ENCODE data around the gene CRYGA.
"Not testable (repeated sequence)": the region's sequence is repeated elsewhere in the genome, so short reads cannot be mapped to it uniquely, and the experiment has no call there.

CRYGA gene

DNA sequence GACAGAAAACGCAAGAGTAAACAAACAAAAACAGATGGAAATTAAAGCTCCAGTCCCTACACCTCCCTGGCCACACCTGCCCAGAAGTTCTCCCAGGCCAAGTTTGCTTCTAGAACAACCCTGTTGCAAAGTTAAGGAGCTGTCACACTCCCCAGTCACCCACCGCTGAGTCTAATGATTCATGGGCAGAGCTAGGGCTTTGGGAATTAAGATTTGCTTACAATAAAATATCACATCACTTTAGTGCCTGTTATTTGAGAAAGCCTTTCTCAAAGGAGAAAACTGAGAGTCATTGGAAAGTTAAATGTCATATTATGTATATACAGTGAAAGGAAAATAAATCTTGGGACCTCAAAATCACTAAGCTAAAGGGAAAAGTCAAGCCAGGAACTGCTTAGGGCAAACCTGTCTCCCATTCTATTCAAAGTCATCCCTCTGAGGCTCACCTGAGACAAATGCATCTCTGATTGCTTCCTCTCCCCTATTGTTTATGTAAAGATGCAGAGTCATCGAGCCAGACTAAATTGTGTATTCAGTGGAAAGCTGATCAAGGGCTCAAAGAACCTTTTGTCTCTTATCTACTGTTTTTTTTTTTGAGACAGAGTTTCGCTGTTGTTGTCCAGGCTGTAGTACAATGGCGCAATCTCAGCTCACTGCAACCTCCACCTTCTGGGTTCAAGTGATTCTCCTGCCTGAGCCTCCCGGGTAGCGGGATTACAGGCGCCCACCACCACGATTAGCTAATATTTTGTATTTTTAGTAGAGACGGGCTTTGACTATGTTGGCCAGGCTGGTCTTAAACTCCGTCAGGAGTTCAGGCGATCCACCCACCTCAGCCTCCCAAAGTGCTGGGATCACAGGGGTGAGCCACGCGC is 20.2 kb downstream of the CRYGA start:
- no peak overlapping the region for H3K27ac Mint-ChIP-seq
- H3K36me3 Mint-ChIP-seq (ENCODE audit: low read depth), result no peaks in the 10 kb centered on the region
- H3K9me3 Mint-ChIP-seq, result peaks cover 3% of the 10 kb centered on the region
- H3K4me3 Mint-ChIP-seq, result no peak overlapping the region
- H3K4me1 Mint-ChIP-seq (ENCODE audit: low read depth), result no peaks in the 10 kb centered on the region
- no peaks in the 10 kb centered on the region for H3K27me3 Mint-ChIP-seq (ENCODE audit: low read depth)

DNA sequence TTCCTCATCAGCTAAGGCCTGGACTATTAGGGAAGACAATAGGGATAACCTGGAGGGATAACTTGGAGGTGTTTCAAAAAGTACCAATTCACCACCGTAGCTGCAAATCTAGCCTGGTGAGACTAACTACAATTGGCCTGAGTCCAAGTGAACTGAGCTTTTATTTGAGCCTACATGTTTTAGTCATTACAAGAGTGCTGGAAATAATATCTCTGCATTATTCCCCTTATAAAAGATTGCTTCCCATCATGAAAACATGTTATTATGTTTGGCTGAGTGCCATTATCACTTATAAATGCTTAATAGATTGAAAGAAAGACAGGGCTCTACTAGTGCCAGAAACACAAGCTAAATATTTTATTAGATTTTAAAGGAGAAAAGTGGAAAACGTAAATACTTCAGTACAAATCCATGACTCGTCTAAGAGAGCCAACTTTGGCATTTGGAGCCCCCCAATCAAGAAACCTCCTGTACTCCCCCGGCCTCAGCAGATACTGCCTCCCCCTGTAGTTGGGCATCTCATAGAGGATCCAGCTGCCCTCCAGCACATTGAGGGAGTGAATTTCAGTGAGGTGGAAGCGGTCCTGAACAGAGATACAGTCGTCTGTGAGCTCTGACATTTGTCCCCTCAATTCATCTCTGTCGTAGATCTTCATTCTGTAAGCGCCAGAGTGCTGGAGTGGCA is 21.0 kb downstream of the CRYGA start:
- no peak overlapping the region for H3K27ac Mint-ChIP-seq

DNA sequence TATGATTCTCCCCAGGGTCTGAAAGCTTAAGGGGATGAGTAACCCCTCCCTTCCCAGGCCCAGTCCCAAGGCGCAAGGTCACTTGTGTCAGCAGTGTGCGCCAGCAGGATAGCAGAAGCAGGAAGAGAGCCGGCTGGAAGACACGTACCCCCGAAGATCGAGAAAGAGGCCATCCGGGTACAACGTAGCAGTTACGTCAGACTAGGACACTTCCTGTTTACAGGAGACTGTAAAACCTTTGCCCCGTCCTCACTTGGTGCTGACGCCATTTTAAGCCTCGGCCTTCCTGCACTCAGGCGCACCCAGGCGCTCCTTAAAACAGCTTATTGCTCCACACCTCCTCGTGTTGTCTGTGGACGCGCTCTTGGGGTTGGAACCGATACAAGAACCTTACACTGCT is 23.9 kb downstream of the CRYGA start:
- H3K27ac Mint-ChIP-seq, result no peak overlapping the region
- H3K4me3 Mint-ChIP-seq, result no peak overlapping the region
- peaks cover 9% of the 10 kb centered on the region for H3K4me1 Mint-ChIP-seq (ENCODE audit: low read depth)
- H3K9me3 Mint-ChIP-seq, result peaks cover 7% of the 10 kb centered on the region
- no peaks in the 10 kb centered on the region for H3K36me3 Mint-ChIP-seq (ENCODE audit: low read depth)
- H3K27me3 Mint-ChIP-seq (ENCODE audit: low read depth), result no peaks in the 10 kb centered on the region

More for the DNA sequence above, 21.0 kb downstream of the CRYGA start:
- no peaks in the 10 kb centered on the region for H3K36me3 Mint-ChIP-seq (ENCODE audit: low read depth)
- H3K4me1 Mint-ChIP-seq (ENCODE audit: low read depth), result no peaks in the 10 kb centered on the region
- no peaks in the 10 kb centered on the region for H3K27me3 Mint-ChIP-seq (ENCODE audit: low read depth)
- H3K9me3 Mint-ChIP-seq, result peaks cover 7% of the 10 kb centered on the region
- no peak overlapping the region for H3K4me3 Mint-ChIP-seq

DNA sequence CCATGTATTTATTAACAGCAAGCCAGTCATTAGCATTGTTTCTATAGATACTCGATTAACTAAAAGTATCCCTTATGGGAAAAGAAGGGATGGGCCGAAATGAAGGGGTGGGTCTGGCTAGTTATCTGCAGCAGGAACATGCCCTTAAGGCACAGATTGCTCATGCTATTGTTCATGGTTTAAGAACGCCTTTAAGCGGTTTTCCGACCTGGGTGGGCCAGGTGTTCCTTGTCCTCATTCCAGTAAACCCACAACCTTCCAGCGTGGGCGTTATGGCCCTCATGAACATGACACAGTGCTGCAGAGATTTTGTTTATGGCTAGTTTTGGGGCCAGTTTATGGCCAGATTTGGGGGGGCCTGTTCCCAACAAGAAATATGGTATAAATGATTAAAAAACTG is 25.1 kb downstream of the CRYGA start:
- not testable (repeated sequence) for H3K27ac Mint-ChIP-seq; H3K36me3 Mint-ChIP-seq (ENCODE audit: low read depth); H3K9me3 Mint-ChIP-seq

GRCh38 chr2:208136716-208137094 is 26.7 kb downstream of the CRYGA start:
- H3K27ac Mint-ChIP-seq, result no peak overlapping the region
- H3K9me3 Mint-ChIP-seq, result peaks cover 7% of the 10 kb centered on the region
- peaks cover 4% of the 10 kb centered on the region for H3K27me3 Mint-ChIP-seq (ENCODE audit: low read depth)
- H3K36me3 Mint-ChIP-seq (ENCODE audit: low read depth), result no peaks in the 10 kb centered on the region
- H3K4me3 Mint-ChIP-seq, result no peak overlapping the region
- H3K4me1 Mint-ChIP-seq (ENCODE audit: low read depth), result peaks cover 9% of the 10 kb centered on the region

More for the DNA sequence above, 25.1 kb downstream of the CRYGA start:
- not testable (repeated sequence) for H3K4me1 Mint-ChIP-seq (ENCODE audit: low read depth); H3K27me3 Mint-ChIP-seq (ENCODE audit: low read depth); H3K4me3 Mint-ChIP-seq

DNA sequence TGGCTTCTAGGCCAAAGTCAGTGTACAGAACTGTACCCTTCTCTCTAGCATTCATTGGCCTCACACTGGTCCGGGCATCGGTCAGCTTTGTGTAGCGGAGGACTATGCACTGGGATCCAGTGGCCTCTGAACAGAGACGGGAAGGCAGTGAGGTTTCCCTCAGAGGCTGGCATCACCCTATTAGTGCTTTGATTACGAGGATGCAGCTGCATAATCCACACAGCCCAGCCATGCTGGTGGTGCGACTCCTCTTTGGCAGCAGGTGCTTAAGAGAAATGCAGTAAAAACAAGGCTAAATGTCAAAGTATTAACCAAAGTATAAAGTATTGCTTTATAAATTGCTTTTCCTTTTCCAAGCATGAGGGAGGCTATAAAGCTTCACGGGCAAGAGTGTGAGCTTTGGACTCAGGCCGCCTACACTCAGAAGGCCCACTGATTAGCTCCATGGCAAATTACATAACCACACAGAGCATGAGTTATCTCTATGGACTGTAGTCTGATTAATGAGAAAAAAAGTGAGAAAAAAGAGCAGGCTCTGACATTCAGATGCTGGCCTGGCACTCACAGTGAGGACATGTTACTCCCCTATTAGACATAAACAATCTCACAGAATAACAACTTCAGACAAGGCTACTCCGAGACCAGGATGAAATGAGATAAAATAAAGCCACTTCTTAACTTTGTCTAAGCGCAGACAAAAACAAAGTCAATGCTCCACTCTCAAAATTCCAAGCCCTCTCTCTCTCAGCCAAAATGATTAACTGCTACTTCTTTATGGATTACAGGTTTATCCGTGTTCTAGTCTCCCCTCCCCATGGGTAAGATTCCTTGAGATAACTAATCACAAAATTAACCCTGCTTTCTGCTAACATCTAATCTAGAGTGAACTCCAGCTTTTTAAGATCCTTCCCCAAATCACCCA is 27.3 kb downstream of the CRYGA start:
- no peaks in the 10 kb centered on the region for H3K36me3 Mint-ChIP-seq (ENCODE audit: low read depth)
- H3K9me3 Mint-ChIP-seq, result peaks cover 7% of the 10 kb centered on the region
- H3K27ac Mint-ChIP-seq, result no peak overlapping the region
- H3K4me3 Mint-ChIP-seq, result no peak overlapping the region
- H3K4me1 Mint-ChIP-seq (ENCODE audit: low read depth), result peaks cover 9% of the 10 kb centered on the region
- H3K27me3 Mint-ChIP-seq (ENCODE audit: low read depth), result peaks cover 4% of the 10 kb centered on the region

DNA sequence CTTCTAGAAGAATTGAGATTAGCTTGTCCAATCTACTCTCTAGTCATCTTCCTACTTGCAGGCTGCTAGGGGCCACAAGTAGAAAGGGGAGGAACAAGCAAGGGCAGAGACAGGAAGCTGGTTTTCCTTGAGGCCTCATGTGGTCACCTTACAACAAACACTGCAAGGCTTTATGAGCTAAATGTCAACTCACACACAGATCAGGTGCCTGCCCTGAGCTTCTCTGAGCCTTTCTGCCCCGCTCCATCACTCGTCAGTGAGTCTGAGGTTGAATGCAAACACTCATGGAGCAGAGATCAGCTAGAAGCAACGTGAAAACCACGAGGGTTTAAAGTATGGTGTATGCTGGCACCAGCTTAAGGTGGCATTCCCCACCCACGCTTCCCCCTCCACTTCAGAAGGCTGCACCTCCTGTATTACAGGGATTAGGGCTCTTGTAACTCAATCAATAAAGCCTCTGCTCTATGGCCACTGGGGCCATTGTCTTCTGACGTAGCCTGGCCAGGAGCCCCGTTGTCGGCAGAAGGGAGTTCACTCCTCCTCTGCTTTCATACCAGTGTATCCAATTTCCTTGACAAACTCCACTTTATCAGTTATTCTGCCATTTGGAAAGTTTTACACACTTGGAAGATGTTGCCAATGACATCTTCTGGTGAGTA is 28.3 kb downstream of the CRYGA start:
- no peaks in the 10 kb centered on the region for H3K36me3 Mint-ChIP-seq (ENCODE audit: low read depth)
- peaks cover 7% of the 10 kb centered on the region for H3K9me3 Mint-ChIP-seq
- peaks cover 9% of the 10 kb centered on the region for H3K4me1 Mint-ChIP-seq (ENCODE audit: low read depth)
- H3K27me3 Mint-ChIP-seq (ENCODE audit: low read depth), result peaks cover 4% of the 10 kb centered on the region
- no peak overlapping the region for H3K4me3 Mint-ChIP-seq
- no peak overlapping the region for H3K27ac Mint-ChIP-seq

GRCh38 chr2:208130712-208131110 is 32.7 kb downstream of the CRYGA start:
- no peaks in the 10 kb centered on the region for H3K9me3 Mint-ChIP-seq
- H3K36me3 Mint-ChIP-seq (ENCODE audit: low read depth), result no peaks in the 10 kb centered on the region
- H3K27ac Mint-ChIP-seq, result no peak overlapping the region
- H3K27me3 Mint-ChIP-seq (ENCODE audit: low read depth), result peaks cover 15% of the 10 kb centered on the region
- no peak overlapping the region for H3K4me3 Mint-ChIP-seq
- peaks cover 9% of the 10 kb centered on the region for H3K4me1 Mint-ChIP-seq (ENCODE audit: low read depth)

- Mint-ChIP-seq H3K4me1 (ENCODE audit: low read depth) (peaks cover 3% of the 10 kb centered on the region), H3K36me3 (ENCODE audit: low read depth) (no peaks in the 10 kb centered on the region), H3K4me3 (no peak within 1 kb of the TSS), H3K27me3 (ENCODE audit: low read depth) (peaks cover 21% of the 10 kb centered on the region), H3K27ac (no peak within 1 kb of the TSS), H3K9me3 (no peaks in the 10 kb centered on the region)
Measured at GRCh38 chr2:208129744-208130711, 33.4 kb downstream of the CRYGA start, which contains the start of gene CRYGC. Gene CRYGC (minus strand): TSS chr2:208129828. CDS start chr2:208129792, 36 bp downstream.

GRCh38 chr2:208128136-208128535 is 35.3 kb downstream of the CRYGA start:
- H3K4me3 Mint-ChIP-seq, result no peak overlapping the region
- peaks cover 35% of the 10 kb centered on the region for H3K27me3 Mint-ChIP-seq (ENCODE audit: low read depth)
- no peak overlapping the region for H3K27ac Mint-ChIP-seq
- H3K36me3 Mint-ChIP-seq (ENCODE audit: low read depth), result no peaks in the 10 kb centered on the region
- no peaks in the 10 kb centered on the region for H3K9me3 Mint-ChIP-seq
- peaks cover 2% of the 10 kb centered on the region for H3K4me1 Mint-ChIP-seq (ENCODE audit: low read depth)

DNA sequence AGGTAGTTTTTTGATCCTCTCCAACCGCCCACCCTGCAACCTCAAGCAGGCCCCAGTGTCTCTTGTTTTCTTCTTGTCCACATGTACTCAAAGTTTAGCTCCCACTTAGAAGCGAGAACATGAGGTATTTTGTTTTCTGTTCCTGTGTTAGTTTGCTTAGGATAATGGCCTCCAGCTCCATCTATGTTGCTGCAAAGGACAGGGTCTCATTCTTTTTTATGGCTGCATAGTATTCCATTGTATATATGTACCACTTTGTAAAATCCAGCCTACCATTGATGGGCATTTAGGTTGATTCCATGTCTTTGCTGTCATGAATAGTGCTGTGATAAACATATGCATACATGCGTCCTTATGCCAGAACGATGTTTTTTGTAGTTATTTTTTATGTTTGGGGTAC is 36.3 kb downstream of the CRYGA start:
- H3K27ac Mint-ChIP-seq, result no peak overlapping the region
- H3K9me3 Mint-ChIP-seq, result no peaks in the 10 kb centered on the region
- no peak overlapping the region for H3K4me3 Mint-ChIP-seq
- no peaks in the 10 kb centered on the region for H3K36me3 Mint-ChIP-seq (ENCODE audit: low read depth)
- peaks cover 2% of the 10 kb centered on the region for H3K4me1 Mint-ChIP-seq (ENCODE audit: low read depth)
- H3K27me3 Mint-ChIP-seq (ENCODE audit: low read depth), result peaks cover 32% of the 10 kb centered on the region

- H3K9me3 Mint-ChIP-seq, result no peaks in the 10 kb centered on the region
- H3K27me3 Mint-ChIP-seq (ENCODE audit: low read depth), result peaks cover 43% of the 10 kb centered on the region
- H3K27ac Mint-ChIP-seq, result no peak overlapping the region
- peaks cover 2% of the 10 kb centered on the region for H3K4me1 Mint-ChIP-seq (ENCODE audit: low read depth)
- H3K4me3 Mint-ChIP-seq, result no peak overlapping the region
- no peaks in the 10 kb centered on the region for H3K36me3 Mint-ChIP-seq (ENCODE audit: low read depth)
Measured at GRCh38 chr2:208125251-208125650, 38.1 kb downstream of the CRYGA start.

DNA sequence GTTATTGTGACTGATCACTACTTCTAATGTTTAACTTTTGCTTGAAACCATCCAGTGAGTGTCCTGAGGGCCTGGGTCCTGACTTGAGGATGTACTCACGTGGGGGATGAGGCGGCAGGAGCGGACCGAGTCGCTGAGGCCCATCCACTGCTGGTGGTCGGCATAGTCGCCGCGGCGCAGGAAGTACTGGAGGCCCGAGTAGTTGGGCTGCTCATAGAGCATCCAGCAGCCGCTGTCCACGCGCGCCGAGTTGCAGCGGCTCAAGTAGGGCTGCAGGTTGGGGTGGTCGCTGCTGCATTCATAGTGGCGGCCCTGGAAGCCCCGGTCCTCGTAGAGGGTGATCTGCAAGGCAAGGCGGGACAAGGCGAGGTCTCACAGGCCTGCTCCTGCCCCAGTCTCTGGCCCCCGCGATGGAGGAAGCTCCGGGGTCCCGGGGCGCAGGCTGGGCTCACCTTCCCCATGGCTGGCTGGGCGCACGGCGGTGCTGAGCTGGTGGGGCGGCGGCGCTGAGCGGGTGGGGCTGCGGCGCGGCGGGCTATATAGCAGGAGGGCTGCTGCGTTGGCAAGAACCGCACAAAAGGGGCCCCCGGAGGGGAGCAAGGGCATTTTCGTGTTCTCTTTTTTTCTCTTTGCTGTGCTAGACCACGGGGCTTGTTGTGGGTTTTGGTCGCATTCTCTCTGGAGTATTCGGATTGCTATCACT is 39.2 kb downstream of the CRYGA start, which contains the start of gene CRYGD:
Gene CRYGD (minus strand): TSS at position 512 of the 703 bp plus-strand sequence. CDS start 51 bp downstream, at position 461.
- not testable (repeated sequence) for H3K27ac Mint-ChIP-seq; H3K36me3 Mint-ChIP-seq (ENCODE audit: low read depth); H3K4me3 Mint-ChIP-seq; H3K9me3 Mint-ChIP-seq; H3K4me1 Mint-ChIP-seq (ENCODE audit: low read depth)
- H3K27me3 Mint-ChIP-seq (ENCODE audit: low read depth), result peaks cover 43% of the 10 kb centered on the region
